HG02885 (cell line): ENCODE results near the gene TNFRSF25.
"Not testable (repeated sequence)": the region's sequence is repeated elsewhere in the genome, so short reads cannot be mapped to it uniquely, and the experiment has no call there.

Experiments used
- ATAC-seq: cut with Tn5 transposase; IDR thresholded peaks from one replicate; pipeline ENCODE4 v1.9.1; 2021; ENCODE audit warnings: mild to moderate bottlenecking; ENCODE audit not compliant: unreplicated experiment, poor library complexity

The TNFRSF25 gene

DNA sequence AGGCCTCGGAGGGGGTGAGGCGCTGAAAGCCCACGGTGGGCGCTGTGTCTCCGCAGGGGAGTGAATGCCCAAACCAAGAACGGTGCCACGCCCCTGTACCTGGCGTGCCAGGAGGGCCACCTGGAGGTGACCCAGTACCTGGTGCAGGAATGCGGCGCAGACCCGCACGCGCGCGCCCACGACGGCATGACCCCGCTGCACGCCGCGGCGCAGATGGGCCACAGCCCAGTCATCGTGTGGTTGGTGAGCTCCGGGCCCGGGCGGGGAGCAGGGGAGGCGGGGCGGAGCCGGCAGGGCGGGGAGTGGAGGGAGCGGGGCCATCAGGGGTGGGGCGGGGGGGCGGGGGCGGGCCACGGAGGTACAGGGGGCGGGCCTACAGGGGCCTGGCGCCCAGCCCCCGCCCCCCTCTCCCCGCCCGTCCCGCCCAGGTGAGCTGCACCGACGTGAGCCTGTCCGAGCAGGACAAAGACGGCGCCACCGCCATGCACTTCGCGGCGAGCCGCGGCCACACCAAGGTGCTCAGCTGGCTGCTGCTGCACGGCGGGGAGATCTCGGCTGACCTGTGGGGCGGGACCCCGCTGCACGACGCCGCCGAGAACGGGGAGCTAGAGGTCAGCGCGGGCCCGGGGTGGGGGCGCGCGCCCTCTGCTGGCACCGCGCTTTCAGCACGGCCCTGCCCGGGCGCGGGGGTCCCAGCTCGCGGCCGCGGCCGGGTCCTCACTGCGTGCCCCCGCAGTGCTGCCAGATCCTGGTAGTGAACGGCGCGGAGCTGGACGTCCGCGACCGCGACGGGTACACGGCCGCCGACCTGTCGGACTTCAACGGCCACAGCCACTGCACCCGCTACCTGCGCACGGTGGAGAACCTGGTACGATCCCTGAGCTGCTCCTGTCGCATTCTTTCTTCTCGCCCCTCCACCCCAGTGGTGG lies 25.5 kb downstream of the TNFRSF25 start:
- ATAC-seq, result no peak

- no peak for ATAC-seq
Measured at GRCh38 chr1:6438047-6438525, 27.9 kb downstream of the TNFRSF25 start.

GRCh38 chr1:6437012-6437700 lies 28.8 kb downstream of the TNFRSF25 start:
- not testable (repeated sequence) for ATAC-seq

DNA sequence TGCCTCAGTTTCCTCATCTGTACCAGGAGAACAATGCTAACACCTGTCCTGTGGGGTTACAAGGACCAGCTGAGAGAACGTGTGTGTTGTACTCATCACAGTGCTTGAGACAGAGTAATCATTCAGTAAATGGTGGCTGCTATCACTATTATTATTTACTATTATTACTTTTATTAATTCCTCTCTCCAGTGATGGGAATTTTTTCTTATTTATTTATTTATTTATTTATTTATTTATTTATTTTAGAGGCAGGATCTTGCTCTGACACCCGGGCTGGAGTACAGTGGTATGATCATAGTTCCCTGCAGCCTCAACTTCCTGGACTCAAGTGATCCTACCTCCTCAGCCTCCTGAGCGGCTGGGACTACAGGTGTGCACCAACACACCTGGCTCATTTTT lies 29.7 kb downstream of the TNFRSF25 start:
- not testable (repeated sequence) for ATAC-seq

GRCh38 chr1:6435547-6435946 lies 30.4 kb downstream of the TNFRSF25 start:
- ATAC-seq, result no peak

GRCh38 chr1:6435129-6435528 lies 30.8 kb downstream of the TNFRSF25 start:
- ATAC-seq, result no peak

- ATAC-seq, result no peak
Measured at GRCh38 chr1:6434186-6434585, 31.8 kb downstream of the TNFRSF25 start.

DNA sequence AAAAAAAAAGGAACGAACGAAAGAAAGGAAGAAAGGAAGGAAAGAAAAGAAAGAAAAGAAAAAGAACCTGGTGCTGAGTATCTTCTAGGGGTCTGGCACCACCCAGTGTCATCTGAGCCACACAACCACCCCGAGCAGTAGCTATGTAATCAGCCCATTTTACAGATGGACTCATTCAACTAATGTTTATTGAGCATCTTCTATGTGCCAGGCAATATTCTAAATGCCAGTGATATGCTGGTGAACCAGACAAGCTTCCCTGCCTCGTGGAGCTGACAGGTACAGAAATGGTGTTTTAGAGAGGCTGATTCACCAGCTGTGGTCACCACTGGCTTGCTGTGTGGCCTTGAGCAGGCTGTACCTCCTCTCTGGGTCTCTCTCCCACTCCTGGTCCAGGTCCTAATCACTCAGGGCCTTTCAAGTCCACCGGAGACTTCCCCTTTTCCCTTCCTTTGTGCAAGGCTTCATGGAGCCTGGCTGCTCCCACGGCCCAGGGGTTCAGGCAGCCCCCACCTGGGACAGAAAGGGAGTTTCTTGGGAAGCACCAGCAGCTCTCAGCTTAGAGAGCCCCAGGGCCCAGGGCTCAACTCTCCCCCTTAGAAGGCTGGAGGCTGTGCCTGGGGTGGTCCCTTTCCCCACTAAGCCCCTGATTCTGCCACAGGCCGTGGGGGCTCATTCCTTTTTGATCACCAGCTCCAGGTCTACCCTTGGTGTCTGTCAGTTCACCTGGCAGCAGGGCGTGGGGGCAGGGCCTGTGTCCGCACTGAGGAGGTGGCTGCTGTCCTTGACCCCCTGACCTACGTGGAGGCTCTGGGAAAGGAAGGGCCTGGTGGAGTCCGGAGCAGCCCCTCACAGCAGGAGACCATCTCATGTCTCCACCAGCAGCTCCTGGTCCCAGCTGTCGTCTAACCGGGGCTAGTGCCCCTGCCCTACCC lies 34.1 kb downstream of the TNFRSF25 start:
- ATAC-seq, result not testable (repeated sequence)

DNA sequence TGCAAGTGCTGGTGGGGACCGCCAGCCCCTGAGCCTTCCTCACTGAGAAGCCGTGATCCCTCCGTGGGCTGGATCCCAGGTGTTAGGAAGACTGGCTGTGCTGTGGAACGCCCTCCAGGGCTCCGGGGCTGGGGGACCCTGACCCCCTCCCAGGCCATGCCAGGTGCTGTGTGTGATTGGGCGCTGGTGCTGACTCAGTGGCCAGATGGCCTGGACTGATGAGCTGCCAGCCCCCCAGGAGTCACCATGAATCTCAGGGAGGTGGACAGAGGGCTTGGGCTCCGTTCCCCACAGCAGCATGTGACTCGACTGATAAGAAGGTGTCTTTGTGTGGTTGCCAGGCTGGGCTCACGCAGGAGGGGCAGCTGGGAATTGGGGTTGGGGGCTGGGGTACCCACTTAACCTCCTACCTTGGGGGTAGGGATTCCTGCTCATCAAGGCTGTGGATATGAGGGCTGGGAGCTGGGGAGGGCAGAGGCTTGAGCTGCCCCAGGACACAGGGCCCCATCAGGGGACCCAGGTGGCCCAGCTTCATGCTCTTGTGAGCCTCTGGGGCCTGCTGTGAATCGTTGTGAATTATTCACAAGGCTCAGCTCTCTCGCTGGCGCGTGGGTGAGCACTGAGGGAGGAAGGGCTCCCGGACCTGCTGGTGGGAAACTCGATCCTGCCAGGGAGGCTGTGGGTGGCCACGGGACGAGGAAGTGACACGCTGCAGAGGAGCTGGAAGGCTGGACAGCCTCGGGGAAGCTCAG lies 36.1 kb downstream of the TNFRSF25 start:
- ATAC-seq, result not testable (repeated sequence)

DNA sequence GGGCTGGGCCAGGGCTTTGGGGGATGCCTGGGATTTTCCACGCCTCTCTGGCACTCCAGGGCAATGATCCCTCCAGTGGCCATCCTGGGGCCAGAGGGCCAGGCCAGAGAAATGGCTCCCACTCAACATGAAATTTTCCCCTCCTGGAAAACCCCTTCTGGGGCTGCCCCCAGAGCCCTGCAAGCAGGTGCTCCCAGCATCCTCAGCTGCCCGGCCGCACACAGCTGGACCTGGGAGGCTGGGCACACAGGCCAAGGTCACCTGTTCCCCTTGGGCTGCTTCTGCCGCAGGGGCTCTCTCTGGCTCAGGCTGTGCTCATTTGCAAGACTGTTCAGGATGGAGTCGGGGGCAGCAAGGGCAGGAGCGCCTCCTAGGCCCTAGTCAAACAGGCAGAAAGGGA lies 37.5 kb downstream of the TNFRSF25 start:
- ATAC-seq, result not testable (repeated sequence)

GRCh38 chr1:6427441-6428390 lies 38.3 kb downstream of the TNFRSF25 start:
- ATAC-seq, result no peak

DNA sequence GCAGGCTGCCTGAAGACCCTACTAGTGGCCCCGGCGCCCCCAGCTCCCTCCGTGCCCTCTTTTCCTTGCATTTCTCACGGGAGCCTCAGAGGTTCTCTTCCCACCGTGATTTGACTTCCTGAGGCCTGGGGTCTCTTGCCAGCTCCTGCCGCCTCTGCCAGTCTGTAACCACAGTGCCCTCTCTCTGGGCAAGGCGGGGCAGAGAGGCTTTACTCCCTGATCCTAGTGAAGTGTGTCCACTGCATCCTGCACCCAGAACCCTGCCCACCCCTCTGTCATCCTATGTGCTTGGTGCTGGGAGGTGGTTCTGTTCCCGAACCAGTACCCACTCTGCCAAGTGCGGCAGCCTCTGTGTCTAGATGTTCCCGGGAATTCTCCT lies 39.0 kb downstream of the TNFRSF25 start:
- no peak for ATAC-seq

- ATAC-seq, result no peak
Measured at GRCh38 chr1:6426277-6426971, 39.5 kb downstream of the TNFRSF25 start.

DNA sequence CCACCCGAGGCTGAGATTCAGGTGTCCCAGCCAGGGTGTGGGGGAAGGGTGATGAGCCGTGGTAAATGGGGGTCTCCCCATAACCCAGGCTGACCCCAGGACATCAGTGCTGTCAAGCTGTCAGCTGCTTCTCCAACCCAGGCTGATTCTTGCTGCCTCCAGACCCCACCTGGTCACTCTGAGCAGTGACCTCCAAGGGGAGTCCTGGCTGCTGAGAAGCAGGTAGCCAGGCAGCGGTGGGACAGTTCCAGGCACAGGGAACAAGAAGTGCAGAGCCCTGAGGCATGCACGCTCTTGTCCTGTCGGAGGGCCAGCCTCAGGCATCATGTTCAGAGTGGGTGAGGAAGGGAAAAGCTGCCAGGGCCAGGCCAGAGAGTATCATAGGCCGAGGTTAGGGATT lies 40.3 kb downstream of the TNFRSF25 start:
- ATAC-seq, result no peak

DNA sequence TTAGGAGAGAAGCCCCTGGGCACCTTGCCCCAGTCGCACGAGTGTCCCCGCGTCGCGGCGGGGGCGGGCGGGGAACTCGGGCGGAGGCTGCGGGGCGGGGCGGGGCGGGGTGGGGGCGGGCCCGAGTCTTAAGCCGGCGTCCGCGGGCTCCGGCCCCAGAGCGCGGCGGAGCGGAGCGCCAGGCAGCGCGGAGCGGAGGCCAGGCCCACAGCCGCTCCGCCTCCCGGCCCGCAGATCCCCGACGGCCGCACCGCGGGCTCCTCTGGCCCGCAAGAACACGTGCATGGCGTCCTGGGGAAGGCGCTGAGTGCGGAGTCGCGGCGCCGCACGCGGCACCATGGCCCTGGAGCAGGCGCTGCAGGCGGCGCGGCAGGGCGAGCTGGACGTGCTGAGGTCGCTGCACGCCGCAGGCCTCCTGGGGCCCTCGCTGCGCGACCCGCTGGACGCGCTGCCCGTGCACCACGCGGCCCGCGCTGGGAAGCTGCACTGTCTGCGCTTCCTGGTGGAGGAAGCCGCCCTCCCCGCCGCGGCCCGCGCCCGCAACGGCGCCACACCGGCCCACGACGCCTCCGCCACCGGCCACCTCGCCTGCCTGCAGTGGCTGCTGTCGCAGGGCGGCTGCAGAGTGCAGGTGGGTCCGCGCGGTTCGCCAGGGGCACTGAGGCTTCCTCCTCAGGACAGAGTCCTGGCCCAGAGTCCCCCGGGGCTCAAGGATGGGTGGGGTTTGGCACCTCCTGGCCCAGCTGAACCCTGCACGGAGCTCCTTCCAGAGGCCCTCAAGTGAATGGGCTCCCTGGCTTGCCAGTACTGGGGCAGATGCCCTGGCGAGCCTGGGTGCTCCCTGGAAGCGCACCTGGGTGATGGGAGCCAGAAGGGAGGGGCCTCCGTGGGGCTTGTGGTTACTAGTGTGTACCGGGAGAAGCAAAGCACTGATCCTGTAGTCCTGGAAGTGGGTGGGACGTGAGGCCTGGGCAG lies 41.1 kb downstream of the TNFRSF25 start, which contains the start of gene ESPN:
TSS of gene ESPN (plus strand) at position 158 of the 975 bp plus-strand sequence. CDS start at position 338, 180 bp downstream.
- ATAC-seq, result no peak

DNA sequence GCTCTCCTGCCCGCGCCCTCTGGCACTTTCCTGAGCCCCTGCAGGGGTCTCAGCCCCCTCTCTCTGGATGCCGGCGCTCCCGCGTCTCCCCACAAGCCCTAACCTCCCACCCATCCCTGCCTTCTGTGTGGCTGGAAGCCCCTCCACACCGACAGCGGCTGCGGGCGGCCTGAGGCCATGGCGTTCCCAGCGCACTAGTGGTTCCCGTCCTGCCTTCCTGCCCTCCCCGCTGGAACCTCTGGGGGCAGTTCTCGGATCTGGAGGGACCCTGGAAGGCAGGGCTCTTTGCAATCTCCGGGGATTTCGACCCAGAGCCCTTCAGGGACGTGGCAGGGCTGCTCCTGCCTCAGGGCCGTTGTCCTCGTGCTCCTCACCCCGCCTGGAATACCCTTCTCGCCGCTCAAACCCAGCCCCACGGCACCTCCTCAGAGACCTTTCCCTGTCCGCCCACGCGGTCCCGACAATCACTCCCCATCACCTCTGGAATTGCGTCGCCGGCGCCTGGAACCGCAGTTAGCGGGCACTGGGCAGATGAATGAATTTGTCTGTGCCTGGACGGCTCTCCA lies 41.9 kb downstream of the TNFRSF25 start:
- ATAC-seq, result no peak
